Stimulated activated naive CD4-positive, alpha-beta T cell (primary cell): ENCODE results near the gene GTF2A1.

Source experiments
- DNase-seq, 6 experiments: peaks; one replicate each; lab custom pipeline; 2025; lab: John Stamatoyannopoulos, UW

GTF2A1 gene

GRCh38 chr14:81137316-81137715, 83.4 kb downstream of the GTF2A1 start:
- no peak for DNase-seq

- DNase-seq = no peak
These were observed 87.4 kb downstream of the GTF2A1 start for GRCh38 chr14:81133400-81133799.

- DNase-seq = no peak
These were observed 88.3 kb downstream of the GTF2A1 start for GRCh38 chr14:81132468-81132867.

- DNase-seq = no peak
These were observed 91.5 kb downstream of the GTF2A1 start for GRCh38 chr14:81129242-81129641.

- no peak for DNase-seq
These were observed 93.0 kb downstream of the GTF2A1 start for GRCh38 chr14:81127785-81128184.

GRCh38 chr14:81125536-81125935, 95.2 kb downstream of the GTF2A1 start:
- DNase-seq = no peak
